RWPE2 (cell line): ENCODE data around the gene TMEM234.

Experiments
- ATAC-seq: fragments of 200-7000 bp; cut with Tn5 transposase; 3 replicates; pipeline ENCODE4 v1.9.1; 2021; ENCODE audit warnings: low read depth
- DNase-seq: peaks from one replicate; pipeline ENCODE4 v3.0.0-alpha.2; 2020; ENCODE audit warnings: low spot score
- H3K27ac ChIP-seq: fragments of 450-650 bp; 2 replicates; pipeline ENCODE4 v1.5.1; 2017; ENCODE audit warnings: mild to moderate bottlenecking; ENCODE audit not compliant: poor library complexity, severe bottlenecking
- H3K27me3 ChIP-seq: fragments of 250-450 bp; sonication (Bioruptor Pico); 2 replicates; pipeline ENCODE4 v1.5.1; 2021; ENCODE audit warnings: mild to moderate bottlenecking, moderate library complexity; ENCODE audit not compliant: insufficient read depth, poor library complexity, severe bottlenecking
- H3K36me3 ChIP-seq: fragments of 250-450 bp; sonication (Bioruptor Pico); 2 replicates; pipeline ENCODE4 v1.5.1; 2020; ENCODE audit warnings: low read depth, mild to moderate bottlenecking, moderate library complexity
- H3K4me1 ChIP-seq: fragments of 250-450 bp; sonication (Bioruptor Pico); 2 replicates; pipeline ENCODE4 v1.5.1; 2021; ENCODE audit warnings: mild to moderate bottlenecking, moderate library complexity; ENCODE audit not compliant: insufficient read depth, poor library complexity, severe bottlenecking
- H3K4me3 ChIP-seq: fragments of 250-450 bp; sonication (Bioruptor Pico); 2 replicates; pipeline ENCODE4 v1.5.1; 2021; ENCODE audit warnings: mild to moderate bottlenecking, moderate library complexity; ENCODE audit not compliant: severe bottlenecking
- H3K9me3 ChIP-seq: fragments of 250-450 bp; sonication (Bioruptor Pico); 2 replicates; pipeline ENCODE4 v1.5.1; 2021; ENCODE audit warnings: mild to moderate bottlenecking, moderate library complexity; ENCODE audit not compliant: severe bottlenecking
- TF ChIP-seq, protein P1 (sequence below): fragments of 450-650 bp; IDR thresholded peaks from one replicate; pipeline ENCODE4 v1.5.1; 2017; ENCODE audit warnings: mild to moderate bottlenecking, moderate library complexity; ENCODE audit not compliant: poor library complexity, severe bottlenecking

Gene TMEM234

DNA sequence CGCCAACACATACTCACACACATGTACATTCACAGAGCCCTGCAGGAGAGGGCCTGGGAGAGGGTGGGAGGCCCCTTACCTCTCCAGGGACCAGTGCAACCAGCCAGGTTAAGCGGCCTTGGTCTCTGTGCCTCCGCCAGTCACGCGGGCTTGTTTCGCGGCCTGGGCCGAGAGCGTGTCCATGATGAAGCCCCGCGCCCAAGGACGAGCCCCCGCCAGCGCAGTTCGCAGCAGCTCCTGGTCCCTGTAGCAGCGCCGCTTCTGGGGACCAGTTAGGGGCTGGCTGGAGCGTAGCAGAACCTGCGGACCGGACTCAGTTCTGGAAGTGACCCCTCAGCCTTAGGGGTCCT, 17.6 kb upstream of the TMEM234 start:
- Histone ChIP-seq H3K4me1 (peaks cover 11% of the 10 kb centered on the region), H3K9me3 (no peaks in the 10 kb centered on the region), H3K27me3 (no peaks in the 10 kb centered on the region), H3K27ac (peak overlapping the region; percentile 35), H3K36me3 (no peaks in the 10 kb centered on the region), H3K4me3 (no peak overlapping the region)
- ATAC-seq = no peak
- TF ChIP-seq, protein P1, sequence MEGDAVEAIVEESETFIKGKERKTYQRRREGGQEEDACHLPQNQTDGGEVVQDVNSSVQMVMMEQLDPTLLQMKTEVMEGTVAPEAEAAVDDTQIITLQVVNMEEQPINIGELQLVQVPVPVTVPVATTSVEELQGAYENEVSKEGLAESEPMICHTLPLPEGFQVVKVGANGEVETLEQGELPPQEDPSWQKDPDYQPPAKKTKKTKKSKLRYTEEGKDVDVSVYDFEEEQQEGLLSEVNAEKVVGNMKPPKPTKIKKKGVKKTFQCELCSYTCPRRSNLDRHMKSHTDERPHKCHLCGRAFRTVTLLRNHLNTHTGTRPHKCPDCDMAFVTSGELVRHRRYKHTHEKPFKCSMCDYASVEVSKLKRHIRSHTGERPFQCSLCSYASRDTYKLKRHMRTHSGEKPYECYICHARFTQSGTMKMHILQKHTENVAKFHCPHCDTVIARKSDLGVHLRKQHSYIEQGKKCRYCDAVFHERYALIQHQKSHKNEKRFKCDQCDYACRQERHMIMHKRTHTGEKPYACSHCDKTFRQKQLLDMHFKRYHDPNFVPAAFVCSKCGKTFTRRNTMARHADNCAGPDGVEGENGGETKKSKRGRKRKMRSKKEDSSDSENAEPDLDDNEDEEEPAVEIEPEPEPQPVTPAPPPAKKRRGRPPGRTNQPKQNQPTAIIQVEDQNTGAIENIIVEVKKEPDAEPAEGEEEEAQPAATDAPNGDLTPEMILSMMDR = no peak
- no peak for DNase-seq

DNA sequence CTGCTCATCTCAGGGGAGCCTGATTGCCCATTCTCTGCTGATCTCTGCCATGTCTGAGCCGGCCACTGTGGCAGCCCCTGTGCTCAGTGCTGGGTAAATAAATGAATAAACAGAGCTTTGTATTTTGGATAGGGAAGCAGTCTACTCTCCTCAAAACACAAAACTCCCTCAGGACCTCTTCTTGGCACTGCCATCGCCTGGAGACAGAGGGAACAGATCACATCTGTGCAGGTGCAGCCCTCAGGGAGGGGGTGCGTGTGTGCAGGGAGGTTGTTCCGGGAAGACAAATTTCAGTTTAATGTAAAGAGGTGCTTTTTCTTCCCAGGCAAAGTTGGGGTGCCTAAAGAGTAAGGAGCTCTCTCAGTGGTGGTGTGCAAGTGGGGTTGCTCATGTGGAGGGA, 17.2 kb upstream of the TMEM234 start:
- Histone ChIP-seq H3K4me3 (no peak overlapping the region), H3K36me3 (no peaks in the 10 kb centered on the region), H3K9me3 (no peaks in the 10 kb centered on the region), H3K27ac (no peak overlapping the region), H3K27me3 (no peaks in the 10 kb centered on the region), H3K4me1 (peaks cover 11% of the 10 kb centered on the region)
- DNase-seq (no peak), ATAC-seq (no peak)
- TF ChIP-seq, protein P1 = no peak

DNA sequence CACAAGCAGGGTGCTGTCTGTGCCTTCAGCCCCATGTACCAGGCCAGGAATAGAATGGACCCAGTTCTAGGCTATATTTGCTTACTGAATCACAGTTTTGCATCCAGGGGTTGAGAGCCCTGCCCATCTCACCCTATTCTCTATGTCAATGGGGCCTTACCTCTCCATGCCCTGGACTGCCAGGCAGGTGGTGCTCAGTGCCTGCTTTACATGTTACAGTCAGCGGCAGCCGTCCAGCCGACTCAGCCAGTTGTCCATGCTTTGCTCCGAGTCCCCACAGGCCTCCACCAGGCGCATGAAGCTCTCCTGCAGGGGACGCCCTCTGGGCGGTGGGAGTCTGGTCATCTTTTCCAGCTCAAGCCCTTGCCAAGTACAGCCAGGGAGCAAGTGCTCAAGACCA, 12.6 kb upstream of the TMEM234 start:
- ATAC-seq (no peak), DNase-seq (no peak)
- Histone ChIP-seq H3K4me1 (peaks cover 16% of the 10 kb centered on the region), H3K36me3 (peaks cover 23% of the 10 kb centered on the region), H3K4me3 (no peak overlapping the region), H3K27me3 (no peaks in the 10 kb centered on the region), H3K9me3 (no peaks in the 10 kb centered on the region), H3K27ac (peak overlapping the region; percentile 76)
- TF ChIP-seq, protein P1 = no peak

DNA sequence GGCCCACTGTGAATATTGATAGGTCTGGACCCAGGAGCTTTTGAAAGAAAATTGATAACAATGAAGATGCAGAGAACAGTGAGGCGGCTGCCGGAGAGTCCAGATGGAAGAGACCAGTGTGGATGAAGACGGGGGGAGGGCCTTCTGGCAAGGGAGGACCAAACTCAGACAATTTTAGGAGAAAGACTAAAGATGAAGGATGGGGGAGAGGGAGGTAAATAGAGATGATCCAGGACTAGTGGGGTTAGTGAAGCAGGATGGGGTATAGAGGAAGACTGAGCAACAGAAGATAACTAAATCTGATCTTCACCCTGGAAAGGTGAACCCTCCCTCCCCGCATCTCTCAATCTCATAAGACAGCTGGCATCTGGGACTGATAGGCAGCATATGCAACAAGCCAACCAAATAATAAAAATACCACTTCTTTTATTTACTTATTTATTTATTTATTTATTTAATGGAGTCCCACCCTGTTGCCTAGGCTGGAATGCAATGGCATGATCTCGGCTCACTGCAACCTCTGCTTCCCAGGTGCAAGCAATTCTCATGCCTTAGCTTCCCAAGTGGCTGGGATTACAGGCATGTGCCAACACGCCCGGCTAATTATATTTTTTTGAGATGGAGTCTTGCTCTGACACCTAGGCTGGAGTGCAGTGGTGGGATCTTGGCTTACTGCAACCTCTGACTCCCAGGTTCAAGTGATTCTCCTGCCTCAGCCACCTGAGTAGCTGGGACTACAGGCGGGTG, 10.6 kb upstream of the TMEM234 start:
- DNase-seq (no peak), ATAC-seq (no peak)
- Histone ChIP-seq H3K27ac (peak overlapping the region; percentile 7), H3K27me3 (no peaks in the 10 kb centered on the region), H3K4me1 (peaks cover 16% of the 10 kb centered on the region), H3K4me3 (no peak overlapping the region), H3K36me3 (peaks cover 44% of the 10 kb centered on the region), H3K9me3 (no peaks in the 10 kb centered on the region)
- TF ChIP-seq, protein P1 = no peak

DNA sequence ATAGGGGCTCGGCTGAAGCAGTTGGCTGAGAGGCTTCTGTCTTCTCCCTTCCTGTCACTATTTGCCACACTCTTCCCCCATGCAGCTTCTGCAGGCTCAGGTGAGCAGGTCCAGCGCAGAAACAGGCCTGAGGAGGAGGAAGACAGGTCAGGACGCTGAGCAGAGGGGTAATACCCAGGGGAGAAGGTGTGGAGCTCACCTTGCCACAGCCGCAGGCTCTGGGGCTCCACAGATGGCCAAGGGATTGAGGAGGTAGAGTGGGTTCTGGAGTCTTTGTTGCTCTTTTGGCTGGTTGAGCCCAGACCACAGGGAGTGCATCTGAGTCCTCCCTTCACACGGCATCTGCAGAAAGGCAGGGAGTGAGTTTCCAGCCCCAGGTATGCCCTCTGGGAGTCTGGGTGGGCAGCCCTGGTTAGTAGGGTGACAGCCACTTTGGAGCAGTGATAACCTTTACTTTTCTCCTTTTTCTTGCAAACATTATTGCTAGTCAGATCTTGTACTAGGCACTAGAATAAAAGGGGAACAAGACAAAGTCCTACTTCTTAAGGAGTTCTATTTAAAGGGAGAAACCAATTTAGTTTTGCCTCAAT, 9.8 kb upstream of the TMEM234 start:
- no peak overlapping the region for H3K4me3 ChIP-seq
- no peak for ATAC-seq
- H3K27ac ChIP-seq = no peak overlapping the region
- H3K4me1 ChIP-seq = peaks cover 16% of the 10 kb centered on the region
- no peaks in the 10 kb centered on the region for H3K9me3 ChIP-seq
- peaks cover 52% of the 10 kb centered on the region for H3K36me3 ChIP-seq
- no peak for DNase-seq
- no peaks in the 10 kb centered on the region for H3K27me3 ChIP-seq
- TF ChIP-seq, protein P1 = no peak
